A673 (cell line): Measurements from ENCODE around the gene VCAN.

Source experiments
- EZH2 ChIP-seq: fragments of 200-600 bp; sonication (generic); IDR thresholded peaks from 2 replicates; pipeline ENCODE4 v1.6.1; 2017; ENCODE audit warnings: borderline replicate concordance, low read depth, mild to moderate bottlenecking, mixed read lengths, antibody characterized with exemption, low read length; ENCODE audit not compliant: poor library complexity, severe bottlenecking
- TF ChIP-seq, protein P1 (sequence below): fragments of 300-800, 200-600 bp; sonication (generic); conservative IDR thresholded peaks from 2 replicates; pipeline ENCODE4 v1.5.1; 2017; ENCODE audit warnings: low read depth, mild to moderate bottlenecking, antibody characterized with exemption, low read length, moderate library complexity, mixed read lengths

DNA sequence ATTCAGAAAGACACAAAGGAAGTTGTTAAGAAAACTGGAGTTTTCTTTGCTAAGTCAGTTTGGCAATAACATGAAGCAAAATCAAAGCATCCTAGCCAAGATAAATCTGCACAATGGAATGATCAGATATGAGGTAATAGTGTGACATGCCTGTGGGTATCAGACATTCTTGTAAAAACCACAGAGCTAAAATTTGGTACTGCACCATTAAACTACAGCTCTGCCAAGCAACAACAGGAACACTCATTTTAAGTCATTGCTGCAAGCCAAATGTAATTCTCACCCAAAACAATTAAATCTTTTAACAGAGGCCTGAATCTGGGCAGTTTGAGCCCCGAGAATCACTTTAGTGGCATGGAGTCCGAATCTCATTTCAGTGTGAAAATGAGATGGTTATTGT is 96.6 kb downstream of the VCAN start:
- TF ChIP-seq, protein P1, sequence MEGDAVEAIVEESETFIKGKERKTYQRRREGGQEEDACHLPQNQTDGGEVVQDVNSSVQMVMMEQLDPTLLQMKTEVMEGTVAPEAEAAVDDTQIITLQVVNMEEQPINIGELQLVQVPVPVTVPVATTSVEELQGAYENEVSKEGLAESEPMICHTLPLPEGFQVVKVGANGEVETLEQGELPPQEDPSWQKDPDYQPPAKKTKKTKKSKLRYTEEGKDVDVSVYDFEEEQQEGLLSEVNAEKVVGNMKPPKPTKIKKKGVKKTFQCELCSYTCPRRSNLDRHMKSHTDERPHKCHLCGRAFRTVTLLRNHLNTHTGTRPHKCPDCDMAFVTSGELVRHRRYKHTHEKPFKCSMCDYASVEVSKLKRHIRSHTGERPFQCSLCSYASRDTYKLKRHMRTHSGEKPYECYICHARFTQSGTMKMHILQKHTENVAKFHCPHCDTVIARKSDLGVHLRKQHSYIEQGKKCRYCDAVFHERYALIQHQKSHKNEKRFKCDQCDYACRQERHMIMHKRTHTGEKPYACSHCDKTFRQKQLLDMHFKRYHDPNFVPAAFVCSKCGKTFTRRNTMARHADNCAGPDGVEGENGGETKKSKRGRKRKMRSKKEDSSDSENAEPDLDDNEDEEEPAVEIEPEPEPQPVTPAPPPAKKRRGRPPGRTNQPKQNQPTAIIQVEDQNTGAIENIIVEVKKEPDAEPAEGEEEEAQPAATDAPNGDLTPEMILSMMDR = no peak
- no peak for TF ChIP-seq EZH2
